ENCODE measurements around the gene PBLD. TPM values are rescaled to one million over a fixed set of nuclear protein-coding genes. Genes with fewer than 3 reads are reported as not detected.

Gene PBLD
- total and polyA plus RNA-seq, 9 of the 15 experiments (the other 6 are each of a cell fraction or from before 2014, with no cell fraction given), result 1.2 to 4.3 (median 2.5) TPM

DNA sequence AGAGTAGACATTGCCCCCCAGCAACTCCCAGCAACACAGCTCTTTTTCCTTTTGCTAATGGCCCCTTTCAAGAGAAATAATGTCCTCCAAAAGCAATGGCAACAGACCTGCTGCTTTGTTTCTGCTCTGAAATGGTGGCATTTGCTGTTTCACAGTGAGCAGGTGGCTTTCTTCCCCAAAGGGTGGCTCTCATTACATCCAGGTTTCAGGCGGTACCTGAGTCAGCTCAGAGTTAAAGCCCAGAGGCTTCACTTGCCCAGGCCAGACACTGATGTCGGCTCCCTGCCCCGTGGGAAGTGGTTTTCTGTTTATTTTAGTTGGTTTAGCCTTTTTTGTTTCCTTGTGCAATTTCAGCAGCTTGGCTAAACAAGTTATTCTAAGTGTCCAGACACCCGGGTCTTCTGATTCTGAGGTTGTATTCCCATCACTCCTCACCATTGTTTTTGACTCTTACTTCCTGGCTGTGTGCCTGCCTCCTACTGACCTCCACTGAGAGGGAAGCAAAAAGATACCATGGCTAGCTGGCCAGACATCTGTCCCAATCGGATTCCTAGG, 93.1 kb downstream of the PBLD start:
- H3K4me2 ChIP-seq (ENCODE audit: insufficient read depth, low read length), result no peak overlapping the region
- POLR2A ChIA-PET, result interaction anchor here (0.6 to 1.8 kb wide), 2 partner anchors 14 to 24 kb away, joined by 4 read pairs; no protein-coding TSS in a partner anchor
- BruUV-seq (replicated peaks), result no TSS peak
- TF ChIP-seq ZNF695 (CRISPR knock-in tag; IDR thresholded peaks at IDR 0.05) (no peak), ETV6 (IDR thresholded peaks at IDR 0.05; ENCODE audit: borderline replicate concordance in 1 of 2, low read depth in 2 of 2, low read length in 1 of 2) (no peak), ETV6 (CRISPR knock-in tag; IDR thresholded peaks at IDR 0.05; ENCODE audit: borderline replicate concordance) (no peak), HBP1 (CRISPR knock-in tag; IDR thresholded peaks at IDR 0.05) (no peak), RERE (CRISPR knock-in tag; IDR thresholded peaks at IDR 0.05; ENCODE audit: borderline replicate concordance) (no peak), SAFB2 (IDR thresholded peaks at IDR 0.05; ENCODE audit: borderline replicate concordance, low read depth, low read length, severe bottlenecking) (no peak), SMC3 (conservative IDR thresholded peaks at IDR 0.05; ENCODE audit: insufficient read depth, low read depth, low read length) (no peak), ZNF57 (CRISPR knock-in tag; IDR thresholded peaks at IDR 0.05) (no peak), NFATC3 (IDR thresholded peaks at IDR 0.05) (no peak)

More for the DNA sequence above, 93.1 kb downstream of the PBLD start:
- no peak overlapping the region for H3K4me3 ChIP-seq
- FAIRE-seq, result no peak
- H2AFZ ChIP-seq (ENCODE audit: low read depth, low read length), result no peak overlapping the region
- H3K79me2 ChIP-seq (ENCODE audit: control insufficient read depth, insufficient read depth, low read length), result no peaks in the 10 kb centered on the region
- no peak overlapping the region for H3K9ac ChIP-seq (ENCODE audit: insufficient read depth in 1 of 2, low read depth in 2 of 2, low read length in 2 of 2)
- CTCF ChIA-PET (ENCODE audit: low intra/inter-chr PET ratio), result no interaction called here
- H3K27ac ChIP-seq (ENCODE audit: extremely low read depth, low read depth, low read length), result no peak overlapping the region
- in situ Hi-C loops (cut with MboI) (no loop called here), intact Hi-C loops (cut with micrococcal nuclease) (no loop called here)
- H3K9me1 ChIP-seq (ENCODE audit: control insufficient read depth, insufficient read depth, low read length), result no peaks in the 10 kb centered on the region
- H3K27me3 ChIP-seq (ENCODE audit: control insufficient read depth in 2 of 2, insufficient read depth in 2 of 2, low read length in 2 of 2), result peaks cover 17 to 43% of the 10 kb centered on the region in 2 experiments
- WGBS (ENCODE audit: insufficient coverage, low coverage, missing lambda C conversion rate), result 5% methylated on average over 5 of the region's 5 CpGs
- H3K9me3 ChIP-seq (replicated peaks; ENCODE audit: control insufficient read depth, insufficient read depth, low read depth, low read length), result no peaks in the 10 kb centered on the region
- no peak for DNase-seq (ENCODE audit: extremely low read depth in 1 of 4, low spot score in 3 of 4)
- no peaks in the 10 kb centered on the region for H3K4me1 ChIP-seq (replicated peaks in 1 of 2; ENCODE audit: control insufficient read depth in 2 of 2, insufficient read depth in 2 of 2, low read length in 2 of 2)
- no peaks in the 10 kb centered on the region for H3K36me3 ChIP-seq (ENCODE audit: control insufficient read depth, insufficient read depth, low read length)
- no peak for ATAC-seq
- H4K20me1 ChIP-seq (replicated peaks; ENCODE audit: control insufficient read depth, insufficient read depth, low read length), result no peaks in the 10 kb centered on the region
